GM21786 (cell line): ENCODE results near the gene PPP4R2.
"Not testable (repeated sequence)": the region's sequence is repeated elsewhere in the genome, so short reads cannot be mapped to it uniquely, and the experiment has no call there.

Source experiments
- ATAC-seq: cut with Tn5 transposase; IDR thresholded peaks from one replicate; pipeline ENCODE4 v1.9.1; 2021; ENCODE audit not compliant: unreplicated experiment

Gene PPP4R2

DNA sequence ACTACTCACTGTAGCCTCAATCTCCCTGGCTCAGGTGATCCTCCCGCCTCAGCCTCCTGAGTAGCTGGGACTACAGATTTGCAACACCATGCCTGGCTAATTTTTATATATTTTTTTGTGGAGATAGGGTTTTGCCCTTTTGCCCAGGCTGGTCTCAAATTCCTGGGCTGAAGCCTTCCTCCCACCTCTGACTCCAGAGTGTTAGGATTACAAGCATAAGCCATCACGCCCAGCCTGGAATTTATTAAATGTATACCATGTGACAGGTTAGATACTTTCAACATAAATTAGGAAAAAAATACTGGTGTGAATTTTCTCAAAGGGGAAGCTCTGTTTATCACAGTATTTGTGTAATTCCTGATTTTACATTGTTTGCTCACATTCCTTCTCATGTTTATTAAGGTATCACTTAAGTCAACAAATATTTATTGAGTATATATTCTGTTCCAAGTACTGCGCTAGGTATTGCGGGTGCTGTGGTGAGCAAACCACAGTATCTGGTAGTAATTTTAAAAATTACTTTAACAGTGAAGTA is 24.8 kb downstream of the PPP4R2 start:
- ATAC-seq, result no peak

GRCh38 chr3:73024836-73025235 is 28.2 kb downstream of the PPP4R2 start:
- no peak for ATAC-seq

DNA sequence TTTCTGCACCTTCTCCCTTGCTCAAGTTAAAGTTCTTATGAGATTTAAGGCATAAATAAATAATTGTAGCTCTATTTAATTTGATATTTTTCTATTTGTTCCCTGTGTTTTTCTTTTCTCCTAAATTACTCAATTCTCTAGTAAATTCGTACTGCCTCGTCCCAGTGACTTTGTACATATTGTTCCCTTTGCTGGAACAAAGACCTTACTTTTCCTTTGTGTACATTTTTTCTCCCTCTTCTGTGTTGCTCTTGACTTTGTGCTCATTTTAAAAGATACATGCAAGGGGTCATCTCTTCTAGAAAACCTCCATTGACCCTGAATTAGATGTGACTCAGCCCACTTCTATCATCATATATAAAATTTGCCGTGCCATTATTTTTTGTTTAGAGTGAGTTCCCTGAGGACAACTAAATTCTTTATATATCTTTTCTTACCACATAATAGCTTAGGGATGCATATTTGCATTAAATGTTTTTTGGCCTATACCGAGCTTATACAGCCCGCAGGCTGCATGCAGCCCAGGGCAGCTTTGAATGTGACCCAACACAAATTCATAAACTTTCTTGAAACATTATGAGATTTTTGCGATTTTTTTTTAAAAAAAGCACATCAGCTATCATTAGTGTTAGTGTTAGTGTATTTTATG is 29.6 kb downstream of the PPP4R2 start:
- ATAC-seq, result no peak

- ATAC-seq, result no peak
These were observed 30.1 kb downstream of the PPP4R2 start for GRCh38 chr3:73026760-73027113.

- no peak for ATAC-seq
These were observed 32.2 kb downstream of the PPP4R2 start for GRCh38 chr3:73028803-73029202.

- no peak for ATAC-seq
These were observed 32.7 kb downstream of the PPP4R2 start for GRCh38 chr3:73029321-73029796.

DNA sequence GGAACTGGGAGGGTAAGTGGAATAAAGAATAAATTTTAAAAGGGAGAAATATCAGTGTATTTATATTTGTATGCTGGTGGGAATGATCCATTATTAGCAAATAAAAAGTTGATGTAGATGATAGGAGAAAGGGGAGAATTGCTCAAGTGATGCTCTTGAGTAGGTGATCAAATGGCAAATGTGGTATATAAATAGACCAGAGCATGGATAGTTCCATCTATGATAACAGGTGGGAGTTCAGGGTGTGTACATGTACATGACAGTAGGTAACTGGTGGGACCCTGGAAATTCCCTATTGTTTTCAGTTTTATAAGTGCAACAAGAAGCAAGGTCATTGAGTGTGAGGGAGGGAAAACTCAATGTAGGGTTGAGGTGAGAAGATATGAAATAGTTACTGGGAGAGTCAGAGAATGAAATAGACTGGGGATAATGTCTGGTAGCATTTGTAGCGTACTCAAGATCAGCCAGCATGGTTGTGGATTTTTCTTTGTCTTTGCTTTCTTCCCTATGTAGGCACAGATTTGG is 33.5 kb downstream of the PPP4R2 start:
- no peak for ATAC-seq

DNA sequence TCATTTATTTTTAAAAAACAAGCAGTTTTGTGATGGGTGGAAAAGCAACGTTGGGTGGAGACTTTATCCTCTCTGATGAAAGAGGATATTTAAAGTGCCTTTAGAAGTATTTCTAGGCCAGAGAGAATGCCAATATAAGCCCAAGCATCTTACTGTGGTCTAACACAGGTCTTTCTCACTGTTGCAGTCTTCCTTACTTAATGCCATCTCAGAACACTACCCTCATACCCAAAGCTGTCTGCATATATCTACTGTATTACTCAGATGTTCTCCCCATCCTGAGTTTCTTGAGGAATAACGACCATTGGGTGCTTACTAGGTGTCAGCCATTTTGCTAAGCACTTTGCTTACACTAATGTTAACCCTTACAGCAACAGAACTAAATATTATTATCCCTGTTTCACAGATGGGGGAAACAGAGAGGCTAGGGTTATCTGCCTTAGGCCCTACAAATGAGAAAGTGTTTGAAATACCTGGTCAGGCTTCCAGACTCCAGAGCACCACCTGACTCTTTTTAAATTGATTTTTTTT is 35.0 kb downstream of the PPP4R2 start:
- no peak for ATAC-seq

DNA sequence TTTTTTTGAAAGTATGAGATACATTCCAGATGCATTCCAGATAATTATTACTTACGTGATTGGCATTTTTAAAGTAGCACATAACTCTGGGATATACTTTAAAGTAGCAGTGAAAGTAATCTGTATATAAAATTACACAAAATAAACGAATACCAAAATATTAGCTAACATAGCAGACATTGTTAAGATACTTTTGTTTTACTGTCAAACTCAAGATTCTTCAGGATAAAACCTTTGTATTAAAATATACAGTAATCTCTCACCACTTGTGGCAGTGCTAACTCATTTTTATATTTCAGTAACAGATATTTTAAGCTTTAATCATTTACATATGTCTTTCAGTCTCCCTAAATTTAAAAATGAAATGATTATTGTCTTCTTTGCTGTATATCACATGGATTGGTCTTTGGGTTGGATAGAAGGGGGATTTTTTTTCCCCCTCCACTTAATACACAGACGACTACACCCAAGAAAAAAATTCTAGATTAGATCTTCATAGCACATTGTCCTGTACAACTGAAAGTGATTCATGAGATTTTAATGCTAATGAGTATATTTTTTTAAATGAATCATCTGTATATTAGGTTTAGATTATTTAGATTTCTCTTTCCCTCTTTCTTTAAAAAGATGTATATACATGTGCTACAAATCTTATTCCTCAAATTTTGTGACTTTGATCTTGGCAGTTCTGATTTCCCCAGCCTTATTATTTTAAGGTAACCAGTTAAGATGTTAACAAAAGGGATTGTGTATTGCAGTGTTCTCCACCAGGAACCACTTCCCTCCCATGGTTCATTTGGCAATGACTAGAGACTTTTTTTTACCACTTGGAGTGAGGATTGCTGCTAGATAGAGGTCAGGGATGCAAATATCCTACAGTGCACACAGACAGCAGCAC is 40.3 kb downstream of the PPP4R2 start:
- ATAC-seq, result no peak

- ATAC-seq, result no peak
These were observed 44.9 kb downstream of the PPP4R2 start for GRCh38 chr3:73041537-73041936.

DNA sequence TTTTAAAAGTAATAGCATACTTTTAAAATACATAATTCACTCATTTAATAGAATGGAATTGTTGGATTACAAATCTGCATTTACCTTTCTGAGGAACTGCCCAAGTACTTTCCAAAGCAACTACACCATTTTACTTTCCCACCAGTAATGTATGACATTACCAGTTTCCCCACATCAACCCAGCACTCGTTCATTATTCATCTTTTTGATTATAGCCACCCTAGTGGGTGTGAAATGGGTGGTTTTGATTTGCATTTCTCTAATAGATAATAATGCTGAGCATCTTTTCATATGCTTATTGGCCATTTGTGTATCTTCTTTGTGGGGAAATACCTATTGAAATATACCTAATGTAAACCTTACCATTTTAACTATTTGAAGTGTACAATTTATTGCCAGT is 46.8 kb downstream of the PPP4R2 start:
- ATAC-seq, result no peak

- no peak for ATAC-seq
These were observed 48.8 kb downstream of the PPP4R2 start for GRCh38 chr3:73045391-73045790.

DNA sequence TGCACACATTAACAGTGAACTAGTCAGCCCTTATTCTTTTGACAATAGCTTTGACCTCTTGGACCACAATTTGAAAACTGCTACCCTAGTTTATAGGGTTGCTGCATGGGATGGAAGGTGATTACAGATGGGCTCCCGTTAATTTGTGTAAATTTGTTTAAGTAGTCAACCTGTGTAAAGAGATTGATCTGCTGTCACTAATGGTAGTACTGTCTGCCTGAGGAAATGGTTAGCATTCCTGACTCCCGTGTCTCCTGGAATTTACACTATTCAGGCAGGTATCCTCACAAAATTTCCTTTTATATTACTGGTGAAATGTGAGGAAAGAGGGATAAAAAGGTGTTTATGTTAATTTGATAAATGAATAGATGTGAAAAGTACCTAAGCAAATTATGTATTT is 49.6 kb downstream of the PPP4R2 start:
- no peak for ATAC-seq

DNA sequence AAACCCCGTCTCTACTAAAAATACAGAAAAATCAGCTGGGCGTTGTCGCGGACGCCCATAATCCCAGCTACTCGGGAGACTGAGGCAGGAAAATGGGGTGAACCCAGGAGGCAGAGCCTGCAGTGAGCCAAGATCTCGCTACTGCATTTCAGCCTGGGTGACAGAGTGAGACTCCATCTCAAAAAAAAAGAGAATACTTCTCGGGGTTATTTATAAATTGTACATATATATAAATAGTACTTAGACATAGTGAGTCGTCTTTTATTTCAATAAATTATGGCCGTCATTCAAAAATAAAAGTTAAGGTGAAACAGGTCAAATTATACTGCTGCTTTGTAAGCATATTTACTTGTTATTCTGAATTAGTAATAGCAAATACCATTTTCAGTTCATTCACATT is 52.7 kb downstream of the PPP4R2 start:
- ATAC-seq, result no peak

- no peak for ATAC-seq
These were observed 56.2 kb downstream of the PPP4R2 start for GRCh38 chr3:73052857-73053256.

GRCh38 chr3:73055583-73055982 is 59.0 kb downstream of the PPP4R2 start:
- no peak for ATAC-seq

GRCh38 chr3:73056014-73056844 is 59.6 kb downstream of the PPP4R2 start:
- ATAC-seq, result no peak

GRCh38 chr3:73056845-73057150 is 60.2 kb downstream of the PPP4R2 start:
- no peak for ATAC-seq

DNA sequence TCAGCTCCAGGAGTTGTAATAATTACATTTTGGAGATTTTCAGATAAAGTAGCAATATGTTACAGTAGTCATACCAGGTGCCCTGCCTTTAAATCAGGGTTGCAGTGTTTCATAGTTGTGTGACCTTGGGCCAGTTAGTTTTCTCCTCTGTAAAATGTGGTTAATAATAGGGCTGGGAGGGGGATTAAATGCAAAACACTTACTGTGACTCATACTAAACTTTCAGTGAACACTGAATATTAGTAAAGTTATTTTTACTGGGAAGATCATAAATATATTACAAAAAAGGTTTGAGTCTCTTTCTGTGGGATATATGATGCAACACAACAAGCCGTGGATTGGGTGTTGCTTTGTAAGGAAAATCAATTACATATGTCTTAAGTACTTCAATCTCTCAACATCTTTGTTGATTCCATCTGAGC is 63.7 kb downstream of the PPP4R2 start:
- ATAC-seq, result no peak

DNA sequence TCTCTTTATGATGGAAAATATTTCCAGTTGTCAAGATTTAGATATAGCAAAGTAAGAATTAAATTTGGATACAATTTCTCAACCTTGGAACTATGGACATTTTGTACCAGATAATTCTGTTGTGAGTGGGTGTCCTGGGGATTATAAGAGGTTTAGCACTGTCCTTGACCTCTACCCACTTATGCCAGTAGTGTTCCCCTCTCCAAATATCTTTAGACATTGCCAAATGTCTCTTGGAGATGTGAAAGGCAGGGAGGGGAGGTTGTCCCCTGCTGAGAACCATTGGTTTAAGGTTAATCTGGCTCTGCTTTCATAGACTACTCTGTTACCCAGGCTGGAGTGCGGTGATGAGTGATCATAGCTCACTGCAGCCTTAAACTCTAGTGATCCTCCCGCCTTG is 64.8 kb downstream of the PPP4R2 start, which contains the start of gene EBLN2:
Gene EBLN2 (plus strand): TSS at position 244 of the 400 bp plus-strand sequence. CDS start 423 bp downstream, outside the sequence.
- ATAC-seq, result no peak

- not testable (repeated sequence) for ATAC-seq
These were observed 69.6 kb downstream of the PPP4R2 start for GRCh38 chr3:73066243-73066642.
